IMR-90 (cell line): ENCODE measurements around the gene PIH1D1. TPM values are rescaled to one million over a fixed set of nuclear protein-coding genes. Genes with fewer than 3 reads are reported as not detected.
A peak's percentile ranks its signal among the peaks of the same experiment; 100 is the strongest.

Experiments
- ATAC-seq: fragments of 200-7000 bp; cut with Tn5 transposase; 2 replicates; pipeline ENCODE4 v1.9.1; 2020; ENCODE audit warnings: low read depth, mild to moderate bottlenecking, moderate library complexity
- BruUV-seq: library from RNA; stranded (reverse); fragments of 400-500 nt; replicated peaks from 2 replicates; lab custom pipeline; 2021; lab: Mats Ljungman, UMichigan
- CTCF ChIA-PET: fragments of 300-600 bp; formaldehyde crosslinking; extraction: SDS; loops from one replicate; lab custom pipeline; 2021; ENCODE audit warnings: antibody characterized with exemption; lab: Yijun Ruan, JAX
- POLR2A ChIA-PET: fragments of 300-600 bp; sonication (Branson Sonifier 250); formaldehyde crosslinking; loops from one replicate; lab custom pipeline; 2022; ENCODE audit warnings: antibody characterized with exemption; ENCODE audit not compliant: unreplicated experiment; lab: Charles Lee
- DNase-seq: peaks from one replicate; pipeline ENCODE4 v3.0.0; 2013
- H2AFZ ChIP-seq: replicated peaks from 2 replicates; pipeline ENCODE3; 2013; ENCODE audit warnings: low read length, mild to moderate bottlenecking; ENCODE audit not compliant: poor library complexity
- H2AK5ac ChIP-seq: 2 replicates; pipeline ENCODE4 v1.6.1; 2013; ENCODE audit warnings: low read depth, low read length, inconsistent platforms
- H2AK9ac ChIP-seq: replicated peaks from 2 replicates; pipeline ENCODE3; 2013; ENCODE audit warnings: mild to moderate bottlenecking, low read depth, low read length, moderate library complexity; ENCODE audit not compliant: poor library complexity
- H2BK120ac ChIP-seq: 2 replicates; pipeline ENCODE4 v1.6.1; 2013; ENCODE audit warnings: low read depth, low read length, inconsistent platforms
- H2BK15ac ChIP-seq: 3 replicates; pipeline ENCODE4 v1.6.1; 2013; ENCODE audit warnings: low read depth, low read length, inconsistent platforms
- H2BK20ac ChIP-seq: 2 replicates; pipeline ENCODE4 v1.6.1; 2013; ENCODE audit warnings: low read depth, mild to moderate bottlenecking, inconsistent platforms, low read length, moderate library complexity
- H2BK5ac ChIP-seq: 2 replicates; pipeline ENCODE4 v1.6.1; 2013; ENCODE audit warnings: mild to moderate bottlenecking, low read depth, low read length, inconsistent platforms; ENCODE audit not compliant: poor library complexity, severe bottlenecking
- H3K14ac ChIP-seq: replicated peaks from 2 replicates; pipeline ENCODE4 v1.6.1; 2013; ENCODE audit warnings: low read depth, low read length, inconsistent platforms
- H3K18ac ChIP-seq: 2 replicates; pipeline ENCODE4 v1.6.1; 2013; ENCODE audit warnings: low read depth, low read length, control low read depth
- H3K23ac ChIP-seq: 2 replicates; pipeline ENCODE4 v1.6.1; 2013; ENCODE audit warnings: low read depth, low read length, inconsistent platforms
- H3K27ac ChIP-seq: 2 replicates; pipeline ENCODE4 v1.5.1; 2013; ENCODE audit warnings: mild to moderate bottlenecking, control low read depth, low read length; ENCODE audit not compliant: insufficient read depth
- H3K27me3 ChIP-seq: 2 replicates; pipeline ENCODE4 v1.6.1; 2013; ENCODE audit warnings: low read length; ENCODE audit not compliant: control insufficient read depth, insufficient read depth
- H3K36me3 ChIP-seq: 2 replicates; pipeline ENCODE4 v1.6.1; 2013; ENCODE audit warnings: low read length, mixed read lengths; ENCODE audit not compliant: control insufficient read depth, insufficient read depth
- H3K4ac ChIP-seq: 2 replicates; pipeline ENCODE4 v1.6.1; 2013; ENCODE audit warnings: low read depth, low read length, inconsistent platforms
- H3K4me1 ChIP-seq: 2 replicates; pipeline ENCODE4 v1.6.1; 2013; ENCODE audit warnings: low read length, mixed read lengths; ENCODE audit not compliant: control insufficient read depth, insufficient read depth
- H3K4me2 ChIP-seq: 2 replicates; pipeline ENCODE4 v1.6.1; 2013; ENCODE audit warnings: low read depth, mild to moderate bottlenecking, control low read depth, low read length, moderate library complexity
- H3K4me3 ChIP-seq: 2 replicates; pipeline ENCODE4 v1.5.1; 2013; ENCODE audit warnings: low read depth, mild to moderate bottlenecking, control low read depth, low read length, moderate library complexity; ENCODE audit not compliant: insufficient read depth
- H3K56ac ChIP-seq: 2 replicates; pipeline ENCODE4 v1.6.1; 2013; ENCODE audit warnings: low read length, inconsistent platforms; ENCODE audit not compliant: insufficient read depth; ENCODE audit errors: extremely low read depth
- H3K79me1 ChIP-seq, 2 experiments: 2 replicates each; pipeline ENCODE4 v1.6.1; 2013; ENCODE audit warnings: low read length in 2 of 2, inconsistent platforms in 1 of 2, low read depth in 1 of 2
- H3K9ac ChIP-seq: 2 replicates; pipeline ENCODE4 v1.6.1; 2013; ENCODE audit warnings: low read depth, low read length, control low read depth
- H3K9me1 ChIP-seq: 2 replicates; pipeline ENCODE4 v1.6.1; 2013; ENCODE audit warnings: low read length, inconsistent platforms; ENCODE audit not compliant: insufficient read depth
- H3K9me3 ChIP-seq: 2 replicates; pipeline ENCODE4 v1.6.1; 2013; ENCODE audit warnings: low read length; ENCODE audit not compliant: control insufficient read depth, insufficient read depth
- H4K20me1 ChIP-seq: 2 replicates; pipeline ENCODE4 v1.6.1; 2013; ENCODE audit warnings: low read length, inconsistent platforms; ENCODE audit not compliant: insufficient read depth
- H4K5ac ChIP-seq: 2 replicates; pipeline ENCODE4 v1.6.1; 2013; ENCODE audit warnings: mild to moderate bottlenecking, low read depth, low read length, control low read depth
- H4K8ac ChIP-seq, 2 experiments: 2 replicates each; pipeline ENCODE4 v1.6.1; 2013; ENCODE audit warnings: low read depth in 2 of 2, low read length in 2 of 2, control low read depth in 1 of 2, inconsistent platforms in 1 of 2
- H4K91ac ChIP-seq: 2 replicates; pipeline ENCODE4 v1.6.1; 2013; ENCODE audit warnings: low read depth, low read length, inconsistent platforms; ENCODE audit not compliant: insufficient read depth
- CHD1 ChIP-seq: IDR thresholded peaks from 2 replicates; pipeline ENCODE4 v1.6.1; 2012; ENCODE audit warnings: low read depth, low read length, improper control_type of control experiment
- ELK1 ChIP-seq: fragments of 150-350 bp; IDR thresholded peaks from 2 replicates; pipeline ENCODE4 v1.6.1; 2016; ENCODE audit warnings: low read depth, mild to moderate bottlenecking, low read length, moderate library complexity, borderline replicate concordance
- WGBS, 2 experiments: methylation state at CpG; one replicate each; pipeline versions ENCODE4 v1.1.5 to v1.1.7; 2013; ENCODE audit warnings: missing lambda C conversion rate in 2 of 2; ENCODE audit not compliant: insufficient read length in 1 of 2; ENCODE audit errors: extremely low coverage in 2 of 2; 5-methylcytosine and 5-hydroxymethylcytosine counted together
- dilution Hi-C: fragments of 300-500 bp; cut with HindIII; formaldehyde crosslinking; loops from one replicate; pipeline ENCODE4 v1.14.3; 2018; ENCODE audit warnings: low sequenced_read_pairs; ENCODE audit not compliant: unreplicated experiment
- in situ Hi-C: fragments of 300-500 bp; cut with MboI; formaldehyde crosslinking; loops from 3 replicates; pipeline ENCODE4 v1.14.3; 2019; ENCODE audit warnings: low sequenced_read_pairs, inconsistent platforms, mixed read lengths
- intact Hi-C: fragments of 100-400 bp; cut with micrococcal nuclease; formaldehyde crosslinking; loops from 2 replicates; pipeline ENCODE4 v1.10.0; 2022
- polyA plus RNA-seq, 3 experiments: library from polyadenylated mRNA; depleted of rRNA; stranded (reverse); fragments of >200 nt; gene quantifications; 2 replicates each; pipeline ENCODE4 v1.2.3, GENCODE V29; 2012; ENCODE audit warnings: low replicate concordance in 1 of 3
- total RNA-seq: library from RNA; depleted of rRNA; stranded (reverse); fragments of >200 nt; gene quantifications from 2 replicates; pipeline ENCODE4 v1.2.3, GENCODE V29; 2012

PIH1D1 gene
- total and polyA plus RNA-seq, 2 of the 4 experiments (the other 2 are of a cell fraction), result 77.9 to 122 TPM

- Histone ChIP-seq H4K91ac (peak overlapping the region; percentile 79), H2AK5ac (peak overlapping the region; percentile 89), H3K27me3 (no peaks in the 10 kb centered on the region), H3K9me1 (no peaks in the 10 kb centered on the region), H2BK120ac (0 out of 2 replicates have a peak overlapping the region, but pooled peaks have one; percentile 13), H3K36me3 (peaks cover 47% of the 10 kb centered on the region), H3K4me1 (peaks cover 6% of the 10 kb centered on the region), H3K9me3 (no peaks in the 10 kb centered on the region), H3K23ac (peak overlapping the region; percentile 90), H3K79me1 (peaks cover 21 to 47% of the 10 kb centered on the region in 2 experiments), H3K4me2 (peak overlapping the region; percentile 91), H3K56ac (peak overlapping the region; percentile 97), H2AFZ (peak overlapping the region; percentile 1), H3K18ac (peak overlapping the region; percentile 4; the same call in 1 of the 2 replicates), H3K4me3 (peak overlapping the region; percentile 57), H3K4ac (peak overlapping the region; percentile 89), H4K8ac (peak overlapping the region; percentile 83 to 88), H3K9ac (peak overlapping the region; percentile 98), H3K27ac (peak overlapping the region; percentile 67), H4K5ac (peak overlapping the region; percentile 7), H2BK15ac (no peak overlapping the region), H2AK9ac (peak overlapping the region; percentile 97), H4K20me1 (peaks cover 42% of the 10 kb centered on the region), H2BK20ac (no peak overlapping the region), H3K14ac (peak overlapping the region; percentile 92), H2BK5ac (peak overlapping the region; percentile 7)
- dilution Hi-C loops (no loop called here), intact Hi-C loops (loop anchor here (1.0 kb wide), 1 partner anchor 9 kb away; the partner anchor contains the start of gene RPL13A), in situ Hi-C loops (loop anchor here (10.0 kb wide), 1 partner anchor 168 kb away; the partner anchor contains the start of genes BCL2L12 and IRF3)
- BruUV-seq, result TSS peak; percentile 47
- TF ChIP-seq ELK1 (no peak), CHD1 (0 out of 2 replicates have a peak, but pooled peaks have one; percentile 63)
- DNase-seq (no peak), ATAC-seq (no peak)
- ChIA-PET POLR2A (no interaction called here), CTCF (interaction anchor here (1.0 to 1.3 kb wide), 2 partner anchors 50 to 74 kb away, joined by 3 read pairs; no protein-coding TSS in a partner anchor)
- 0% methylated on average over 2 of the region's 11 CpGs; no CpG with 5 or more reads in 1 of the 2 experiments for WGBS, 2 experiments
These were observed 45.0 kb upstream of the PIH1D1 start for GRCh38 chr19:49496574-49497008.
